NCI-H345 treated with DMSO at 0.1 percent for 48 hours (cell line): Measurements from ENCODE around the gene ACY1.
"Not testable (repeated sequence)": the region's sequence is repeated elsewhere in the genome, so short reads cannot be mapped to it uniquely, and the experiment has no call there.

Experiments used
- DNase-seq: peaks from one replicate; lab custom pipeline; 2025; ENCODE audit not compliant: unreplicated experiment; lab: John Stamatoyannopoulos, UW

Gene ACY1

GRCh38 chr3:52023860-52024764 is 40.8 kb downstream of the ACY1 start:
- DNase-seq = no peak

DNA sequence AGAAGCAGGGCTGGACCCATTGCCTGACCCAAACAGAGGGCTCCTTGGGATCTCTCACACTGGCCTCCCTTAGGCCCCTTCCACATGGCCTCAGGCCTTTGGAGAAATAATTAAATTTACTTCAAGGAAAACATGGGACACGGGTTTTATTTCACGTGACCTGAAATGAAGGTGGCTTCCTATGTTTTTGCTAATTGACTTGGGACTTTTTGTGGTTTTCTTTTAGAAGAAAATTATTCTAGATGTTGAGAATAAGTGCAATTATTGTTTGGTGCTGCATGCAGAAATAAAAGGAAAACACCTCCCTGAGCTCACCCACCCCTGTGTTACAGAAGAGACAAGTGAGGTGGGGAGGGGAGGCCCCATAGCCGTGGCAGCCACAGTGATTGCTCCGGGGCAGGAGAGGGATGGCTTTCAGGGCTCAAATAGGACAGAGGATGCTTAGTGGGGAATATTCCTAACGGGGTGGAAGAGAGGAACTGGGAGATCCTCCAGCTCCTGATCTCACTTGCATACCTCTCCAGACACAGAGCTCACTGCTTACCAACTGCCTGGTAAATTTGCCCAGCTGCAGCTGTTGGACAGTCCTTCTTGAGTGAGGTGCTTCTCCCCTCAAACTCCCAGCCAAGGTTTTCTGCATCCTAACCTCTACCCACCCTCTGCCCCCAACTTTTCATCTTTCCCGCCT is 41.6 kb downstream of the ACY1 start:
- no peak for DNase-seq

- DNase-seq = no peak
These were observed 42.1 kb downstream of the ACY1 start for GRCh38 chr3:52025453-52025852.

- DNase-seq = no peak
These were observed 42.7 kb downstream of the ACY1 start for GRCh38 chr3:52026041-52026440.

DNA sequence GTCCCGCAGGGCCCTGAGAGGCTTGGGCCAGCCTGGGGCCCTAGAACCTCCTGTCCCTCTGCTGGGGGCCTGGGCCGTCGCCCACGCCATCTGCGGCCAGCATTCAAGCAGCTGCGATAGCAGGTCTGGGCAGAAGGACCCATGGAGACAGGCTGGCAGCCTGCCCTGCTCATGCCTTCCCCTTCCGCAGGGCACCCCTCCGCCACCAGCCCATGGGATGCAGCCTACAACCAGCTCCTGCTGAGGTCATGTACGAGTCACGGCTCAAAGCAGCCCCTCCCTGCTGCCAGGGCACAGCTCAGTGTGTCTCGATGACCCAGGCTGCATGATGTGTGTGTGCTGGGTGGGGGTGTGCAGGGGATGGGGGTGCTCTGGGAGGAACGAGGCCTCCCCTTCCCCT is 45.2 kb downstream of the ACY1 start:
- no peak for DNase-seq

GRCh38 chr3:52029053-52029452 is 45.7 kb downstream of the ACY1 start:
- no peak for DNase-seq

DNA sequence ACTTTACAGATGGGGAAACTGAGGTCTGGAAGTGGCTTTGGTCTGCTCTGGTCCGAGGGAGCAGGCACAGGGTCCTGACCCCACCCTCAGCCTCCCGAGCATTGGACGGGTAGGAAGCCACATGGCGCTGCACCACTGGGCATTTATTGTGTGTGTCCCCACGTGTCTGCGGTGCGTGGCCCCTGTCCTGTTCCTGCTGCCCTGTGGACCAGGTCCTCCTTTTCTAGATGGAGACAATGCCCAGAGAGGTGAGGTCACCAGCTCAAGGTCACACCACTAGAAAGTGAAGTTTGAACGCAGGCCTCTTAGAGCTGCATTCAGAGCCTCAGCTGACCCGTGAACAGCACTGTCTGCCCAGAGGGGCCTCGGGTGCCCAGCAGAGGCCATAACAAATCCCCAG is 46.2 kb downstream of the ACY1 start:
- no peak for DNase-seq

GRCh38 chr3:52030714-52031310 is 47.5 kb downstream of the ACY1 start:
- no peak for DNase-seq

DNA sequence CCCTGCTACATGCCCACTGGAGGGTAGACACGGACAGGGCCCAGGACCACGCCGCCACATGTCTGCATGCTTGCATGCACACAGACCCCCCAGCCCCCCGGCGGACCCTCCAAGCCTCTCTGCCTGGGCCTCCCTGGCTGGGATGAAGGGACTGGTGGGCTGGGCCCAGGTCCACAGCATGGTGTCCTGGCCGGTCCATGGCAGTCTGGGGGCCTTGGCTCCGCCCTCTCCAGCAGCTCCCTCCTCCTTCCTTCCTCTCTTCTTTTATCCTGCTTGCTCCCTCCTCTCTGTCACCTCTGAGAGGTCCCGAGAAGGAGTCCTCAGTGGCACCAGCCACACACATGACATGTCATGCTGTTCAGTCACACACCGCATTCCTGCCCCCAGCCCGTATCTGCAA is 48.6 kb downstream of the ACY1 start:
- DNase-seq = no peak

GRCh38 chr3:52032702-52033408 is 49.5 kb downstream of the ACY1 start:
- DNase-seq = no peak

GRCh38 chr3:52033748-52034147 is 50.4 kb downstream of the ACY1 start:
- not testable (repeated sequence) for DNase-seq

DNA sequence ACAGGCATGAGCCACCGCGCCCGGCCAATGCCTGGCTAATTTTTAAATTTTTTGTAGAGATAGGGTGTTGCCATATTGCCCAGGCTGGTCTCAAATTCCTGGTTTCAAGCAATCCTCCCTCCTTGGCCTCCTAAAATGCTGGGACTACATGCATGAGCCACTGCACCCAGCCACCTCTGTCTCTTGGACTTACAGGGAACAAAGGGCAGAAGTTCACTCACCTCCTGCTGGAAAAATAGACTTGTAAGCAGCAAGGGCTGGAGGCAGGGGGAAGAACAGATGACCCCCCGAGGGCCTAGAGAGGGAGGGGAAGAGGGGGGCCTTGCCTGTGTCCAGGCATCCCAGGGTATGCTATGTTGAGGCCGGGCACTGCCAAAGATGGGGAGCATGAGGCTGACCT is 50.9 kb downstream of the ACY1 start:
- no peak for DNase-seq

DNA sequence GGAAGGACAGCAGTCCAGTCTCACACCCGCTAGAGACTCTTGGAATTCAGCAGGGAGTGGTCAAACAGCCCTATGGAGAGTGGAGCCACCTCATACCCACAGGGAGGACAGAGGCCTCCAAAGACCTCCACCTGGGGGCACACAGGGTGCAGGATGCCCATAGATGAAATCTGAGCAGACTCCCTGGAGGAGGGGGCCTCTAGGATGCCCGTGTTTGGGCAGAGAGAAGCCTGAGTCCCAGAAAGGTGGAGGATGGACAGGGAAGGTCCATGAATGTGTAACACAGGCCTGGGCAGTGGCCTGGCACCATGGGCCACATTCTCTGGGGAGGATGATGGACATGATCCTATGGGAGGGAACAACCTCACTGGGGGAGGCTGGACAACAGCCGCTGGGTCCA is 51.3 kb downstream of the ACY1 start:
- no peak for DNase-seq

- DNase-seq = no peak
These were observed 52.9 kb downstream of the ACY1 start for GRCh38 chr3:52036222-52036694.

DNA sequence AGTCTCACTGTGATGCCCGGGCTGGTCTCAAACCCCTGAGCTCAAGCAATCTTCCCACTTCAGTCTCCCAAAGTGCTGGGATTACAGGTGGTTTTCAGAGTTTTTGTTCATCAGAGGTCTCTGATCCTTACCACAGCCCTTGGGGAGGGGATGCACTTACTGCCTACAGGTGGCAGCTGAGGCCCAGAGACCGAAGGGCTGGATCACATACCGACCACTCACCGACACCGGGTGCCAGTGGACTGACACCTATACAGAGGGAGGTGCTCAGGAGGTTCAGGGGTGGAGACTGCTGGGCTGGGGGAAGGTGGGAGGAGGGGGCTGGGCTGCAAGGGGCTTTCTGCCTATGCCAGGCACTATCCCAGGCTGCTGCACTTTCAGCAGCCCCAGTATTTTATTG is 53.5 kb downstream of the ACY1 start:
- no peak for DNase-seq

DNA sequence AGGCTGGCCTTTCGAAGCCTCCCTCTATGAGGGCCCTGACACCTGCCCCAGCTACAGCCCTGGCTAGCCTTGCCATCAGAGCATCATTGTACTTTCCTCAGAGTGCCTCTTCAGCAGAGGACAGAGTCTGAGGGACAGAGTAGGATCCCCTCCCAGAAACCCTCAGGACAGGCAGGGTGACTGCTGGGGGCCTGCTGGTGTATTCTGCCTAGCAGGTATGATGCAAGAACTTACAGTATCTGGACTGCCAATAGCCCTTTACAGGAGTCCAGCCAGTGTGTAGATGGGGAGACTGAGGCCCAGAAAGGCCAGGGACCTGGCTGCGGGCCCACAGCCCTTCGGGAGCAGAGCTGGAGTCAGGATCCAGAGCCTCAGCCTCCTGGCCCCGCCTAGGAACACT is 54.0 kb downstream of the ACY1 start:
- DNase-seq = no peak

GRCh38 chr3:52038227-52038626 is 54.9 kb downstream of the ACY1 start:
- no peak for DNase-seq
